ENCODE measurements around the gene PREX1. TPM values are rescaled to one million over a fixed set of nuclear protein-coding genes. Genes with fewer than 3 reads are reported as not detected.

Gene PREX1
- total and polyA plus RNA-seq, 2 donors from 2014 or later: 8.5 to 38.2 TPM

DNA sequence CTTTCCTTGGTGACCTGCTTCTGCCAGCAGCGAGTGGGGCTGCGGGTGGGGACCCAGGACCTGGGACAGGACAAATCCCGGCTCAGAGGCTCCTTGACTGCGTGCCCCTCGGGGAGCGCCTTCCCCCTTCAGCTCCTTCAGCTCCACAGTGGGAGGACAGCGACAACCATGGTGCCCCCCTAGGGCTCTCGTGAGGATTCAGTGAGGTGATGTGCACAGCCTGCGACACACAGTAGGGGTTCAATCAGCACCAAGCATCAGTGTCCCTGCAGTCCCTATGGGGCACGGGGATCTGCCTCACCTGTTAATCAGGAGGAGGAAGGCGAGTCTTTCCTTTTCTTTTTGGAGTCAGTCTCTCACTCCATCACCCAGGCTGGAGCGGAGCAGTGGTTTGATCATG, 209.2 kb downstream of the PREX1 start:
- no peaks in the 10 kb centered on the region for H3K36me3 ChIP-seq (ENCODE audit: control insufficient read depth in 2 of 3, insufficient read depth in 3 of 3, low read length in 3 of 3)
- intact Hi-C loops (cut with DNase I): loop anchor here (10.0 kb wide), 1 partner anchor 834 kb away; the partner anchor contains the start of gene SULF2
- H3K4me3 ChIP-seq (ENCODE audit: low read length in 3 of 3): no peak overlapping the region
- H3K9me3 ChIP-seq (ENCODE audit: control insufficient read depth in 2 of 3, insufficient read depth in 1 of 3, low read length in 3 of 3): no peaks in the 10 kb centered on the region
- DNase-seq: peak in 1 of 5 donors; percentile 58
- no peak overlapping the region for H3K9ac ChIP-seq (ENCODE audit: low read length in 3 of 3)
- H3K27ac ChIP-seq (ENCODE audit: low read depth in 2 of 2, low read length in 2 of 2): no peak overlapping the region
- FAIRE-seq: no peak
- no peak for TF ChIP-seq CTCF (IDR thresholded peaks at IDR 0.05; ENCODE audit: borderline replicate concordance, extremely low read depth, insufficient read depth)
- H3K4me1 ChIP-seq (ENCODE audit: control insufficient read depth in 2 of 3, insufficient read depth in 2 of 3, low read depth in 1 of 3, low read length in 3 of 3): peaks cover 0 to 9% (median 4%) of the 10 kb centered on the region in 3 donors
- H3K27me3 ChIP-seq (ENCODE audit: control insufficient read depth, insufficient read depth, low read length): no peaks in the 10 kb centered on the region

GRCh38 chr20:48618052-48618451, 209.7 kb downstream of the PREX1 start:
- Histone ChIP-seq H3K9me3 (ENCODE audit: control insufficient read depth in 2 of 3, insufficient read depth in 1 of 3, low read length in 3 of 3) (no peaks in the 10 kb centered on the region), H3K36me3 (ENCODE audit: control insufficient read depth in 2 of 3, insufficient read depth in 3 of 3, low read length in 3 of 3) (no peaks in the 10 kb centered on the region), H3K27me3 (ENCODE audit: control insufficient read depth, insufficient read depth, low read length) (no peaks in the 10 kb centered on the region), H3K4me3 (ENCODE audit: low read length in 3 of 3) (no peak overlapping the region), H3K9ac (ENCODE audit: low read length in 3 of 3) (no peak overlapping the region), H3K4me1 (ENCODE audit: control insufficient read depth in 2 of 3, insufficient read depth in 2 of 3, low read depth in 1 of 3, low read length in 3 of 3) (peaks cover 0 to 9% (median 4%) of the 10 kb centered on the region in 3 donors), H3K27ac (ENCODE audit: low read depth in 2 of 2, low read length in 2 of 2) (no peak overlapping the region)
- TF ChIP-seq CTCF (IDR thresholded peaks at IDR 0.05; ENCODE audit: borderline replicate concordance, extremely low read depth, insufficient read depth): no peak
- intact Hi-C loops (cut with DNase I): loop anchor here (10.0 kb wide), 1 partner anchor 833 kb away; the partner anchor contains the start of gene SULF2
- no peak for FAIRE-seq
- peak in 1 of 5 donors; percentile 68 for DNase-seq

GRCh38 chr20:48617481-48617880, 210.3 kb downstream of the PREX1 start:
- no peak overlapping the region for H3K27ac ChIP-seq (ENCODE audit: low read depth in 2 of 2, low read length in 2 of 2)
- no peak overlapping the region for H3K4me3 ChIP-seq (ENCODE audit: low read length in 3 of 3)
- no peak overlapping the region for H3K9ac ChIP-seq (ENCODE audit: low read length in 3 of 3)
- peak in 1 of 5 donors; percentile 39 for DNase-seq
- no peaks in the 10 kb centered on the region for H3K27me3 ChIP-seq (ENCODE audit: control insufficient read depth, insufficient read depth, low read length)
- no peak for TF ChIP-seq CTCF (IDR thresholded peaks at IDR 0.05; ENCODE audit: borderline replicate concordance, extremely low read depth, insufficient read depth)
- H3K4me1 ChIP-seq (ENCODE audit: control insufficient read depth in 2 of 3, insufficient read depth in 2 of 3, low read depth in 1 of 3, low read length in 3 of 3): peaks cover 0 to 9% (median 4%) of the 10 kb centered on the region in 3 donors
- H3K36me3 ChIP-seq (ENCODE audit: control insufficient read depth in 2 of 3, insufficient read depth in 3 of 3, low read length in 3 of 3): no peaks in the 10 kb centered on the region
- no peaks in the 10 kb centered on the region for H3K9me3 ChIP-seq (ENCODE audit: control insufficient read depth in 2 of 3, insufficient read depth in 1 of 3, low read length in 3 of 3)
- intact Hi-C loops (cut with DNase I): loop anchor here (10.0 kb wide), 1 partner anchor 833 kb away; the partner anchor contains the start of gene SULF2
- FAIRE-seq: no peak

- intact Hi-C loops (cut with DNase I): loop anchor here (10.0 kb wide), 1 partner anchor 832 kb away; the partner anchor contains the start of gene SULF2
- FAIRE-seq: no peak
- DNase-seq: peak in 1 of 5 donors; percentile 31
Observed at GRCh38 chr20:48616481-48616880, 211.3 kb downstream of the PREX1 start.

More at GRCh38 chr20:48616481-48616880, 211.3 kb downstream of the PREX1 start:
- no peaks in the 10 kb centered on the region for H3K36me3 ChIP-seq (ENCODE audit: control insufficient read depth in 2 of 3, insufficient read depth in 3 of 3, low read length in 3 of 3)
- H3K9ac ChIP-seq (ENCODE audit: low read length in 3 of 3): no peak overlapping the region
- no peak overlapping the region for H3K4me3 ChIP-seq (ENCODE audit: low read length in 3 of 3)
- H3K4me1 ChIP-seq (ENCODE audit: control insufficient read depth in 2 of 3, insufficient read depth in 2 of 3, low read depth in 1 of 3, low read length in 3 of 3): peaks cover 0 to 7% (median 4%) of the 10 kb centered on the region in 3 donors
- TF ChIP-seq CTCF (IDR thresholded peaks at IDR 0.05; ENCODE audit: borderline replicate concordance, extremely low read depth, insufficient read depth): no peak
- no peak overlapping the region for H3K27ac ChIP-seq (ENCODE audit: low read depth in 2 of 2, low read length in 2 of 2)
- H3K9me3 ChIP-seq (ENCODE audit: control insufficient read depth in 2 of 3, insufficient read depth in 1 of 3, low read length in 3 of 3): no peaks in the 10 kb centered on the region
- H3K27me3 ChIP-seq (ENCODE audit: control insufficient read depth, insufficient read depth, low read length): no peaks in the 10 kb centered on the region

All from kidney (tissue), 14 donors.